Measurements from ENCODE around the gene PRKAG2. TPM values are rescaled to one million over a fixed set of nuclear protein-coding genes. Genes with fewer than 3 reads are reported as not detected.

Gene PRKAG2
- total and polyA plus RNA-seq, 4 donors, result 3.6 to 25.1 (median 16.8) TPM

DNA sequence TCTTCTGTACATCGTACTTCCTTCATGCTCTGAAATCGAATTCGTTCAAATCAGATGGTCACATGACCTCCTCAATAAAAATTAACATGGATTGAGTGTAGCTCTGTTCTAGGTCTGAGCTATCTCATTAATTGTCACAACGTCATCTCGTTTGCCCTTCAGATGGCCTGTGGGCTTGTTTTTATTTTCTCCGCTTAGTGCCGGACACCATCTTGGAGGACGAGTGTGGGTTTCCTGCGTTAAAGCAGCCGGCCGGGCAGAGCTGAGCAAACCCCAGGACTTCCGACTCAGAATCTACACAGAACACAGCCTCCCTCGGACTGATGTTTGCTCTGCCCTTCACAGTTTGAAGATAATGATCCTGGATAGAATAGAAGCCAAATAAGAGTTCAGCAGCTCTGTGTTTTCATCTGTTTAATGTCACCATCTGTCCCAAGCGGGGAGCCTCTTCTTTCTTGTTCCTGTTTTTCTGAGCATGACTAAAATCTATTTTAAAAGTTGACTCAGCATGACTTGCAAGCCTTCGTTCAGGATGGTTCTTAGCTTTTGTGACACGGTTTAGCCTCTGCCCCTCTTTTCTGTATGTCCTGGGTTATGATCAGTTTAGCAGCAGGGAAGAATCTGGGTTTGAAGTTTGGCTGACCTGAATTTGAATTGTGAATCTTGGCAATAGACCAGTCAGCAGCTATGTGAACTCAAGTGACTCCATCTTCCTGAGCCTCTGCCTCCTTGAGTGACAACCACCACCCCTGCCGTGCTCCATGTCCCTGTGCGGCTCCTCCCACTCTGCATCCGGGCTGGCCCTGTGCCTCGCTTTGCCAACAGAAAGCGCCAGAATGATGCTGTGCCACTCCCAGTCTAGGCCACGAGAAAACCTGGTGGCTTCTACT lies 48.8 kb upstream of the PRKAG2 start:
- Histone ChIP-seq H3K27ac (ENCODE audit: low read depth in 1 of 2, low read length in 2 of 2) (peak overlapping the region; percentile 83 to 87), H3K4me1 (ENCODE audit: control insufficient read depth in 4 of 4, insufficient read depth in 4 of 4, low read length in 3 of 4) (peaks cover 13 to 37% (median 27%) of the 10 kb centered on the region in 4 donors), H3K4me3 (ENCODE audit: low read depth in 1 of 3, low read length in 3 of 3) (peak overlapping the region in 1 of 3 donors; percentile 34), H3K9me3 (ENCODE audit: control insufficient read depth in 4 of 4, low read length in 3 of 4) (no peaks in the 10 kb centered on the region), H3K9ac (ENCODE audit: low read depth in 1 of 2, low read length in 2 of 2) (peak overlapping the region; percentile 20 to 70), H3K36me3 (ENCODE audit: control insufficient read depth in 4 of 4, insufficient read depth in 3 of 4, low read depth in 1 of 4, low read length in 3 of 4) (no peaks in the 10 kb centered on the region), H3K27me3 (ENCODE audit: control insufficient read depth in 4 of 4, insufficient read depth in 4 of 4, low read length in 3 of 4) (no peaks in the 10 kb centered on the region)
- DNase-seq (ENCODE audit: low spot score), result no peak
- WGBS, result 30% methylated on average over 22 of the region's 22 CpGs
- peak; percentile 72 to 75 for TF ChIP-seq RXRA (IDR thresholded peaks at IDR 0.05)
- no peak for TF ChIP-seq HNF4G (IDR thresholded peaks at IDR 0.05)
- peak; percentile 12 for TF ChIP-seq NR2F2 (IDR thresholded peaks at IDR 0.05)
- TF ChIP-seq YY1 (IDR thresholded peaks at IDR 0.05), result peak; percentile 30
- peak; percentile 60 for TF ChIP-seq SP1 (IDR thresholded peaks at IDR 0.05)
- no peak for TF ChIP-seq JUND (IDR thresholded peaks at IDR 0.05)
- peak; percentile 15 to 27 for TF ChIP-seq RAD21 (IDR thresholded peaks at IDR 0.05)
- TF ChIP-seq HNF4A (conservative IDR thresholded peaks at IDR 0.05), result peak; percentile 9 to 22
- TF ChIP-seq, protein P1, sequence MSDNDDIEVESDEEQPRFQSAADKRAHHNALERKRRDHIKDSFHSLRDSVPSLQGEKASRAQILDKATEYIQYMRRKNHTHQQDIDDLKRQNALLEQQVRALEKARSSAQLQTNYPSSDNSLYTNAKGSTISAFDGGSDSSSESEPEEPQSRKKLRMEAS (IDR thresholded peaks at IDR 0.05), result peak; percentile 29
- TF ChIP-seq, protein P2, sequence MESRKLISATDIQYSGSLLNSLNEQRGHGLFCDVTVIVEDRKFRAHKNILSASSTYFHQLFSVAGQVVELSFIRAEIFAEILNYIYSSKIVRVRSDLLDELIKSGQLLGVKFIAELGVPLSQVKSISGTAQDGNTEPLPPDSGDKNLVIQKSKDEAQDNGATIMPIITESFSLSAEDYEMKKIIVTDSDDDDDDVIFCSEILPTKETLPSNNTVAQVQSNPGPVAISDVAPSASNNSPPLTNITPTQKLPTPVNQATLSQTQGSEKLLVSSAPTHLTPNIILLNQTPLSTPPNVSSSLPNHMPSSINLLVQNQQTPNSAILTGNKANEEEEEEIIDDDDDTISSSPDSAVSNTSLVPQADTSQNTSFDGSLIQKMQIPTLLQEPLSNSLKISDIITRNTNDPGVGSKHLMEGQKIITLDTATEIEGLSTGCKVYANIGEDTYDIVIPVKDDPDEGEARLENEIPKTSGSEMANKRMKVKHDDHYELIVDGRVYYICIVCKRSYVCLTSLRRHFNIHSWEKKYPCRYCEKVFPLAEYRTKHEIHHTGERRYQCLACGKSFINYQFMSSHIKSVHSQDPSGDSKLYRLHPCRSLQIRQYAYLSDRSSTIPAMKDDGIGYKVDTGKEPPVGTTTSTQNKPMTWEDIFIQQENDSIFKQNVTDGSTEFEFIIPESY (IDR thresholded peaks at IDR 0.05), result no peak
- TF ChIP-seq, protein P3, sequence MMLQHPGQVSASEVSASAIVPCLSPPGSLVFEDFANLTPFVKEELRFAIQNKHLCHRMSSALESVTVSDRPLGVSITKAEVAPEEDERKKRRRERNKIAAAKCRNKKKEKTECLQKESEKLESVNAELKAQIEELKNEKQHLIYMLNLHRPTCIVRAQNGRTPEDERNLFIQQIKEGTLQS (IDR thresholded peaks at IDR 0.05), result peak; percentile 10

DNA sequence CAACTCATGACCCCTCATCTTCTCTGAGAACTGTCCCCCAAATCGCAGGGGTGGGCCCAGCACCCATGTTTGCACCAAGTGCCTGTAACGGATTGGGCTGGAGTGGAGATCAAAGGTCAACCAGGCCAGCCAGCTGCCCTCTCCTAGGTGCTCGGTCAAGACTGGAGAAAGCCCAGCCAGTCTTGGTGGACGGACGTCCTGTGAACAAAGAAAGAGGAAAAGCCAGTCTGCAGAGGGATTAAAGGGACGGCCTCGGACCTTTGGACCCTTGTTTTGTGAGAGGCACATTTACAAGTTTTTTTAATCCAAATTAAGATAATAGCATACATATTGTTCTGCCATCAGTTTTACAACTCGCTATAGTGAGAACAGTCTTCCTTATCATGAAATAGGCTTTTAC lies 47.6 kb upstream of the PRKAG2 start:
- H3K4me1 ChIP-seq (ENCODE audit: control insufficient read depth in 4 of 4, insufficient read depth in 4 of 4, low read length in 3 of 4), result peaks cover 13 to 37% (median 28%) of the 10 kb centered on the region in 4 donors
- TF ChIP-seq TAF1 (conservative IDR thresholded peaks at IDR 0.05) (no peak), HNF4A (conservative IDR thresholded peaks at IDR 0.05) (peak; percentile 30 to 31)
- WGBS, result 53% methylated on average over 8 of the region's 8 CpGs
- H3K27ac ChIP-seq (ENCODE audit: low read depth in 1 of 2, low read length in 2 of 2), result no peak overlapping the region
- no peaks in the 10 kb centered on the region for H3K36me3 ChIP-seq (ENCODE audit: control insufficient read depth in 4 of 4, insufficient read depth in 3 of 4, low read depth in 1 of 4, low read length in 3 of 4)
- no peak overlapping the region for H3K4me3 ChIP-seq (ENCODE audit: low read depth in 1 of 3, low read length in 3 of 3)
- no peak for DNase-seq (ENCODE audit: low spot score)
- H3K9ac ChIP-seq (ENCODE audit: low read depth in 1 of 2, low read length in 2 of 2), result no peak overlapping the region
- H3K27me3 ChIP-seq (ENCODE audit: control insufficient read depth in 4 of 4, insufficient read depth in 4 of 4, low read length in 3 of 4), result no peaks in the 10 kb centered on the region
- no peaks in the 10 kb centered on the region for H3K9me3 ChIP-seq (ENCODE audit: control insufficient read depth in 4 of 4, low read length in 3 of 4)

DNA sequence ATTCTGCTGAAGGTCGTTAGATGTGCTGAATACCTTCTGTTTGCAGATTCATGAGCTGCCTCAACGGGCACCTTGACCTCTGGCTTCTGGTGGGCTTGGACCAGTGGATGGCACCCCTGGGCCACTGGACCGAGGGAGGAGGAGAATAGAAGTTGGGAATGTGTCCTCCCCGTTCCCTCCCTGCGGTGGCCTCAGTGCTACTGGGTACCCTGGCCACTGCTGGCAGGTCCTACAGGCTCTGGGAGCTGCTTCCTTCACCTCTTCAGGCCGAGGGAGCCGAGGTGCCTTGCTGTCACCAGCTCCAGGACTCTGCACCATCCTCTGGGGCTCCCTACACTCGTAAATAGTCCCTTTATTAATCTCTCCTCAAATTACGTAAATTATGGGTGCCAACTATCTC lies 47.1 kb upstream of the PRKAG2 start:
- Histone ChIP-seq H3K9me3 (ENCODE audit: control insufficient read depth in 4 of 4, low read length in 3 of 4) (no peaks in the 10 kb centered on the region), H3K27ac (ENCODE audit: low read depth in 1 of 2, low read length in 2 of 2) (no peak overlapping the region), H3K27me3 (ENCODE audit: control insufficient read depth in 4 of 4, insufficient read depth in 4 of 4, low read length in 3 of 4) (no peaks in the 10 kb centered on the region), H3K4me1 (ENCODE audit: control insufficient read depth in 4 of 4, insufficient read depth in 4 of 4, low read length in 3 of 4) (peaks cover 16 to 37% (median 30%) of the 10 kb centered on the region in 4 donors), H3K36me3 (ENCODE audit: control insufficient read depth in 4 of 4, insufficient read depth in 3 of 4, low read depth in 1 of 4, low read length in 3 of 4) (no peaks in the 10 kb centered on the region), H3K4me3 (ENCODE audit: low read depth in 1 of 3, low read length in 3 of 3) (no peak overlapping the region), H3K9ac (ENCODE audit: low read depth in 1 of 2, low read length in 2 of 2) (no peak overlapping the region)
- TF ChIP-seq RAD21 (IDR thresholded peaks at IDR 0.05) (no peak), HNF4A (conservative IDR thresholded peaks at IDR 0.05) (no peak), YY1 (IDR thresholded peaks at IDR 0.05) (no peak)
- TF ChIP-seq, protein P4, sequence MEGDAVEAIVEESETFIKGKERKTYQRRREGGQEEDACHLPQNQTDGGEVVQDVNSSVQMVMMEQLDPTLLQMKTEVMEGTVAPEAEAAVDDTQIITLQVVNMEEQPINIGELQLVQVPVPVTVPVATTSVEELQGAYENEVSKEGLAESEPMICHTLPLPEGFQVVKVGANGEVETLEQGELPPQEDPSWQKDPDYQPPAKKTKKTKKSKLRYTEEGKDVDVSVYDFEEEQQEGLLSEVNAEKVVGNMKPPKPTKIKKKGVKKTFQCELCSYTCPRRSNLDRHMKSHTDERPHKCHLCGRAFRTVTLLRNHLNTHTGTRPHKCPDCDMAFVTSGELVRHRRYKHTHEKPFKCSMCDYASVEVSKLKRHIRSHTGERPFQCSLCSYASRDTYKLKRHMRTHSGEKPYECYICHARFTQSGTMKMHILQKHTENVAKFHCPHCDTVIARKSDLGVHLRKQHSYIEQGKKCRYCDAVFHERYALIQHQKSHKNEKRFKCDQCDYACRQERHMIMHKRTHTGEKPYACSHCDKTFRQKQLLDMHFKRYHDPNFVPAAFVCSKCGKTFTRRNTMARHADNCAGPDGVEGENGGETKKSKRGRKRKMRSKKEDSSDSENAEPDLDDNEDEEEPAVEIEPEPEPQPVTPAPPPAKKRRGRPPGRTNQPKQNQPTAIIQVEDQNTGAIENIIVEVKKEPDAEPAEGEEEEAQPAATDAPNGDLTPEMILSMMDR (IDR thresholded peaks at IDR 0.05; ENCODE audit: low read depth, low read length, missing input control), result no peak
- DNase-seq (ENCODE audit: low spot score), result no peak
- WGBS, result 90% methylated on average over 9 of the region's 9 CpGs
